Fibroblast of skin of abdomen (primary cell): ENCODE results near the gene TIPARP. TPM values are rescaled to one million over a fixed set of nuclear protein-coding genes. Genes with fewer than 3 reads are reported as not detected.
A peak's percentile ranks its signal among the peaks of the same experiment; 100 is the strongest.

Experiments
- DNase-seq: peaks from one replicate; pipeline ENCODE4 v3.0.0-alpha.2; 2013
- polyA plus RNA-seq, 2 experiments: library from polyadenylated mRNA; unstranded; fragments of 120-200 nt; gene quantifications; one replicate each; pipeline ENCODE4 v1.2.1, GENCODE V29; 2013; ENCODE audit not compliant: insufficient read length in 2 of 2

The TIPARP gene
- polyA plus RNA-seq (2013, experiment 1 of 2; ENCODE audit: insufficient read length): 16.5 TPM
- polyA plus RNA-seq (2013, experiment 2 of 2; ENCODE audit: insufficient read length): 16.3 TPM

GRCh38 chr3:156674046-156674910 lies at the start of gene TIPARP:
TSS of gene TIPARP (plus strand) at chr3:156674590. CDS start at chr3:156677698, 3,108 bp downstream.
- peak; percentile 97 for DNase-seq

- DNase-seq: no peak
Measured at GRCh38 chr3:156626104-156626503, 48.3 kb upstream of the TIPARP start.

- no peak for DNase-seq
Measured at GRCh38 chr3:156627946-156628569, 46.3 kb upstream of the TIPARP start.

- DNase-seq: no peak
Measured at GRCh38 chr3:156628836-156629618, 45.4 kb upstream of the TIPARP start.

- DNase-seq: peak; percentile 50
Measured at GRCh38 chr3:156630081-156630772, 44.2 kb upstream of the TIPARP start.

- DNase-seq: no peak
Measured at GRCh38 chr3:156630773-156631093, 43.7 kb upstream of the TIPARP start.

- DNase-seq: no peak
Measured at GRCh38 chr3:156631323-156631722, 43.1 kb upstream of the TIPARP start.

GRCh38 chr3:156632601-156633000 lies 41.8 kb upstream of the TIPARP start:
- DNase-seq: no peak

- DNase-seq: peak; percentile 86
Measured at GRCh38 chr3:156633335-156633734, 41.1 kb upstream of the TIPARP start.

GRCh38 chr3:156635034-156635433 lies 39.4 kb upstream of the TIPARP start:
- no peak for DNase-seq

- DNase-seq: no peak
Measured at GRCh38 chr3:156635973-156636372, 38.4 kb upstream of the TIPARP start.

GRCh38 chr3:156637480-156638022 lies 36.8 kb upstream of the TIPARP start:
- no peak for DNase-seq

GRCh38 chr3:156638271-156638670 lies 36.1 kb upstream of the TIPARP start:
- DNase-seq: no peak

GRCh38 chr3:156639414-156640023 lies 34.9 kb upstream of the TIPARP start:
- no peak for DNase-seq

GRCh38 chr3:156641618-156641975 lies 32.8 kb upstream of the TIPARP start:
- no peak for DNase-seq

- peak; percentile 7 for DNase-seq
Measured at GRCh38 chr3:156642750-156643728, 31.4 kb upstream of the TIPARP start.

- DNase-seq: peak; percentile 64
Measured at GRCh38 chr3:156643729-156644389, 30.5 kb upstream of the TIPARP start.

GRCh38 chr3:156644958-156645357 lies 29.4 kb upstream of the TIPARP start:
- no peak for DNase-seq

GRCh38 chr3:156646958-156647357 lies 27.4 kb upstream of the TIPARP start:
- no peak for DNase-seq

GRCh38 chr3:156648086-156648485 lies 26.3 kb upstream of the TIPARP start:
- DNase-seq: peak; percentile 26
